GM21619 (cell line): Measurements from ENCODE around the gene IBA57.
"Not testable (repeated sequence)": the region's sequence is repeated elsewhere in the genome, so short reads cannot be mapped to it uniquely, and the experiment has no call there.

Experiments used
- ATAC-seq: cut with Tn5 transposase; IDR thresholded peaks from one replicate; pipeline ENCODE4 v1.9.1; 2021; ENCODE audit not compliant: unreplicated experiment

The IBA57 gene

GRCh38 chr1:228210712-228211530, 45.3 kb downstream of the IBA57 start:
- ATAC-seq, result no peak

DNA sequence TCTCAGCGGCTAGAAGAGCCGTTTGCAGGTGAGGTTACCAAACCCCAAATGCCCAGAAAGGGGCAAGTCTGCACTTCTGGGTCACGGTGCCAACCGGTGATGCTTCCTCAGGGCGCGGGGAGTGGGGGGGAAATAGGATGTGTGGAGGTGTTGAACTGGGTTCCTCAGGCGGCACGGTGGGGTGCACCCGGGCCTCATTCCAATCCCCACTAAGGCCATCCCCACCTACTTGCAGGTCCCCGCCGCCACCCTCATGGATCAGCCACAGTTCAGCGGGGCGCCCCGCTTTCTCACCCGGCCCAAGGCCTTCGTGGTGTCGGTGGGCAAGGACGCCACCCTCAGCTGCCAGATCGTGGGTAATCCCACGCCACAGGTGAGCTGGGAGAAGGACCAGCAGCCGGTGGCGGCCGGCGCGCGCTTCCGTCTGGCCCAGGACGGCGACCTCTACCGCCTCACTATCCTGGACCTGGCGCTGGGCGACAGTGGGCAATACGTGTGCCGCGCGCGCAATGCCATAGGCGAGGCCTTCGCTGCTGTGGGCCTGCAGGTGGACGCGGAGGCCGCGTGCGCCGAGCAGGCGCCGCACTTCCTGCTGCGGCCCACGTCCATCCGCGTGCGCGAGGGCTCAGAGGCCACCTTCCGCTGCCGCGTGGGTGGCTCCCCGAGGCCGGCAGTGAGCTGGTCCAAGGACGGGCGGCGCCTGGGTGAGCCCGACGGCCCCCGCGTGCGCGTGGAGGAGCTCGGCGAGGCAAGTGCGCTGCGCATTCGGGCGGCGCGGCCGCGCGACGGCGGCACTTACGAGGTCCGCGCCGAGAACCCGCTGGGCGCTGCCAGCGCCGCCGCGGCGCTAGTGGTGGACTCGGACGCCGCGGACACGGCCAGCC, 46.2 kb downstream of the IBA57 start:
- ATAC-seq, result no peak

DNA sequence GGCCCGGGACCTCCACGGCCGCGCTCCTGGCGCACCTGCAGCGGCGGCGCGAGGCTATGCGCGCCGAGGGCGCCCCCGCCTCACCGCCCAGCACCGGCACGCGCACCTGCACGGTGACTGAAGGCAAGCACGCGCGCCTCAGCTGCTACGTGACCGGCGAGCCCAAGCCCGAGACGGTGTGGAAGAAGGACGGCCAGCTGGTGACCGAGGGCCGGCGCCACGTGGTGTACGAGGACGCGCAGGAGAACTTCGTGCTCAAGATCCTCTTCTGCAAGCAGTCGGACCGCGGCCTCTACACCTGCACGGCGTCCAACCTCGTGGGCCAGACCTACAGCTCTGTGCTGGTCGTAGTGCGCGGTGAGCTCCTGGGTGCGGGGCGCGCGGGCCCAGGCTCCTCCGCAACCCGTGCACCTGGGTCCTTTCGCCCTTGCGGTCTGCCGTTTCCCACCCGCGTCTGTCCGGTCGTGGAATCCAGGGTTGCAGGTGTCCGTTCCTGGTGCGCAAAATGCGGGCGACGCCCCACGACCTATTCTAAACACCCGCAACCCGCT, 46.9 kb downstream of the IBA57 start:
- no peak for ATAC-seq

- ATAC-seq, result peak; percentile 90
Measured at GRCh38 chr1:228212966-228213844, 47.6 kb downstream of the IBA57 start.

DNA sequence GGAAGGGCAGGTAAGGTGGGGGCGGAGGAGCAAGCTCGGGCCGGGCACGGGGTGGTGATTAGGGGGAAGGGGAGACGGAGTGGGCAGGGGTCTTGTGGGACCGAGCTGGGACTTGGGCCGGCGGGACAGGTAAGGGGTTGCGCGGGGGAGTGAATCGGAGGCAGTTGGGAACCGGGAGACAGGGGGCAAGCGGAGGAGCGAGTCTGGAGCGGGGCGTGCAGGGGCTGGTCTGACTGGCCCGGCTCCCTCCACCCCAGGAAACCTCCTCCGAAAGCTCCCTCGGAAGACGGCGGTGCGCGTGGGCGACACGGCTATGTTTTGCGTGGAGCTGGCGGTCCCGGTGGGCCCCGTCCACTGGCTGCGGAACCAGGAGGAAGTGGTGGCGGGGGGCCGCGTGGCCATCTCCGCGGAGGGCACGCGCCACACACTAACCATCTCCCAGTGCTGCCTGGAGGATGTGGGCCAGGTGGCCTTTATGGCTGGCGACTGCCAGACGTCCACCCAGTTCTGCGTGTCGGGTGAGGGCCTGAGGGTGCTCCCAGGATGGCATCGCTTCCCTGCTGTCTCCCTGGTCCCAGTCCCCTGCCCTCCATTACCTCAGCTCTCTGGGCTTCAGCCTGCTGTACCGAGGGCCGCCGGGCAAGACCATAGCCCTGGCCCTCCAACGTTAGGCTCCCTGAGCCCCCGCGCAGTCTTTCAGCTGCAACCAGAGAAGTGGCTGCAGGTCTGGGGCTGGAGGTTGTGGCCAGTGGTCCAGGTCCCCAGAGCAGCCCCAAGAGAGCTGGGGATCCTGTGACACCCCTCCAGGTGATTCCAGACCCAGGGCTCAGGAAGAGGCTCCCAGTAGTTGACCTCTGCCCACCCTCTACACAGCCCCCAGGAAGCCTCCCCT, 48.6 kb downstream of the IBA57 start:
- ATAC-seq, result no peak

- no peak for ATAC-seq
Measured at GRCh38 chr1:228214921-228215662, 49.5 kb downstream of the IBA57 start.

DNA sequence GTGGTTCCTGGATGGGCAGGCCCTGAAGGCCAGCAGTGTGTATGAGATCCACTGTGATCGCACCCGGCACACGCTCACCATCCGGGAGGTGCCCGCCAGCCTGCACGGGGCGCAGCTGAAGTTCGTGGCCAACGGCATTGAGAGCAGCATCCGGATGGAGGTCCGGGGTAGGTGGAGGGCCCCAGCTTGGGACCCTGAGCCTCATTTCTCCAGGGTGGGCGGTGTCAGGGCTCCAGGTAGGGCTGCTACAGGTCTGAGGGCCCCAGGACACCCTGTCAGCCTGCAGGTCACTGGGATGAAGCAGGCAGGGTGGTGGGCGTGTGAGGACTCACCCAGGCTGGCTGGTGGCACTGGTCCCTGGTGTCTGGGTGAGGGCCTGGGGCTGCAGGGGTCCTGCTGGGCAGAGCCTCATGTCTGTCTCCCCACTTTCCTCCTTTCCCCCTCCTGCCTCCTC, 50.1 kb downstream of the IBA57 start:
- no peak for ATAC-seq

- ATAC-seq, result no peak
Measured at GRCh38 chr1:228216371-228217320, 51.0 kb downstream of the IBA57 start.

- no peak for ATAC-seq
Measured at GRCh38 chr1:228217551-228218344, 52.1 kb downstream of the IBA57 start.

DNA sequence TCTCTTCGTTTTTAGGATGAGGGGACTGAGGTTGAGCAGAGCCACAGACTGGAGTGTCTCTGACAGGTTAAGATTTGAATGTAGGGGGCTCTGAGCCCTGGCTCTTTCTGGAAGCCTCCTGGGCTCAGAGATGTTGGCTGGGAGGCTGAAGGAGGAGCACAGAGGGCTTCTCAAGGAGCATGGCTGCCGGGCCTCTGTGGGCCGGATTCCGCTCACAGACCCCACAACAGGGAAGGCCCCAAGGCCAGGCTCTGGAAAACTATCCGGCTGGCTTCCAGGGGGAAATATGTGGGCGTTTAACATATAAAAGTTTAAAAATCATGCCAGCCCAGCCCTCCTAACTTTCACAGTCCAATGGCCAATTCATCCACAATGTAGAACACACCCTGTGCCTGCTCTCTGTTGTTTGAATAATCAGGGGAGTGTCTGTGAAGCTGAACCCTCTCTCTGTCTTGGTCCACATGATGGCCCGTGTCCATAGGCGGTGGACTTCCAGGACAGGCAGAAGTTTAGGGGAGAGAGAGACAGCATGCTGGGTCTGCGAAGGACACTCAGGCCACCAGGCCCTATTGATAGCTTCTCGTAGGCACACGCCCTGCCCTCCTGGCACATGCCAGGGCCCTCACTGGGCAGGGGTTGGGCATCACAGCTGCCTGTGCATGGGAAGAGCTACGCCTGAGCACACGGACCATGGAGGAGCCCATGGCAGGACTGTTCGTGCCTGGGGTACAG, 53.1 kb downstream of the IBA57 start:
- ATAC-seq, result no peak

GRCh38 chr1:228219245-228219961, 53.8 kb downstream of the IBA57 start:
- no peak for ATAC-seq

DNA sequence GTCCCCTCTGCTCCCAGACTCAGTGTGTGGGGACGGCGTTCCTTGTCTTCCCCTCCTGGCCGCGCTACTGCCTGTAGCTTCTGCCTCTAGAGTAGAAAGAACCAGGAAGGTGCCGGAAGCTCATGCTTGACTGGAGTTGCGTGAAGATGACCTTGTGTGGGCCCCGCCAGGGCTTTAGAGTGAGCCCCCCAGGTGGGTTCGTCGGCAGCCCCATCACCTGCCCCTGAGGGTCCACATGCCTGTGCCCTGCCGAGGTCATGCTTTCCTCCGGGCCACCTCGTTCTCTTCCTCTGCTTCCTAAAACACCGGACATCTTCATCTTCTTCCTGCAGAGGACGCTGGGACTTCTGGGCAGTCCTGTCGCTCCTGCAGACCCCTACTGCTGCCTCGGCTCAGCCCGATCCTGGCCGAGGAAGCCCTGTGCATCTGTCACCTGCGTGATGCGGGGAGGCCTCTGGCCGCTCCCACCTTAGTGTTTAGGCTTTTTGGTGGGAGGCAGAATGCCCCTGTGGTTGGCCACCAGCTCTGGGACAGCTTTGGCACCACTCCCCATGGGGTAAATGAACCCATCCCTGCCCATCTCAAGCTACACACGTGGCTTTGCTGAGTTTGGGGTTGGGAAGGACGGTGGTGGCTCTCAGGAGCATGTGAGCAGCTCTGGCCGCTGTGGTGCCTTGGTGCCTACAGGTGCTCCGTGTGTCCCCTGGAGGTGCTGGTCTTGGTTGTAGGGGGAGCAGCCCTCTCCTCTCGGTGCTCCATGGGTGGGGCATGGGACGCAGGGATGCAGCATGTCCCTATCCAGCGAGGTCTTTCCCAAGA, 54.6 kb downstream of the IBA57 start:
- ATAC-seq, result no peak

GRCh38 chr1:228221097-228221496, 55.5 kb downstream of the IBA57 start:
- ATAC-seq, result not testable (repeated sequence)

GRCh38 chr1:228222548-228222947, 56.9 kb downstream of the IBA57 start:
- ATAC-seq, result no peak
